Peyer's patch (tissue), 4 donors: Measurements from ENCODE around the gene SEPTIN5. TPM values are rescaled to one million over a fixed set of nuclear protein-coding genes. Genes with fewer than 3 reads are reported as not detected.

Experiments used
- DNase-seq, 3 donors: peaks; one replicate each; pipeline ENCODE4 v3.0.0-alpha.2; 2017 to 2019
- H3K27ac ChIP-seq, 4 donors: fragments of 200-600 bp; sonication (generic); one replicate each; pipeline ENCODE4 v1.5.1; 2016 to 2019
- H3K27me3 ChIP-seq, 2 donors: fragments of 200-600 bp; sonication (generic); one replicate each; pipeline ENCODE4 v1.5.1; 2019
- H3K36me3 ChIP-seq, 3 donors: fragments of 200-600 bp; sonication (generic); one replicate each; pipeline ENCODE4 v1.5.1; 2016 to 2019
- H3K4me1 ChIP-seq, 4 donors: fragments of 200-600 bp; sonication (generic); one replicate each; pipeline ENCODE4 v1.5.1; 2016 to 2019
- H3K4me3 ChIP-seq, 4 donors: fragments of 200-600 bp; sonication (generic); 1 replicate in 3 of 4; 2 replicates in 1 of 4; pipeline ENCODE4 v1.5.1; 2016 to 2019; ENCODE audit warnings: mild to moderate bottlenecking in 1 of 4
- H3K9me3 ChIP-seq, 4 donors: fragments of 200-600 bp; sonication (generic); one replicate each; pipeline ENCODE4 v1.5.1; 2016 to 2019; ENCODE audit warnings: mild to moderate bottlenecking in 1 of 4
- POLR2A ChIP-seq, 2 donors: fragments of 450-650 bp; IDR thresholded peaks; one replicate each; pipeline ENCODE4 v1.5.1; 2017; ENCODE audit warnings: antibody characterized with exemption in 2 of 2, mild to moderate bottlenecking in 2 of 2, moderate library complexity in 2 of 2
- total RNA-seq, 4 donors: library from RNA; depleted of rRNA; stranded (reverse); fragments of >200 nt; gene quantifications; one replicate each; pipeline ENCODE4 v1.1.0, GENCODE V29; 2016
- TF ChIP-seq, protein P1 (sequence below), 6 experiments: fragments of 450-650 bp in 4 of 6; fragments of 200-600 bp in 2 of 6; sonication (generic) in 1 of 6; IDR thresholded peaks; one replicate each; pipeline ENCODE4 v1.5.1; 2017 to 2019; ENCODE audit warnings: antibody characterized with exemption in 6 of 6, mild to moderate bottlenecking in 3 of 6, moderate library complexity in 1 of 6

Gene SEPTIN5
- total RNA-seq, 4 donors from 2014 or later, result 2.8 to 20.6 (median 5.0) TPM

- Histone ChIP-seq H3K9me3 (no peaks in the 10 kb centered on the region), H3K36me3 (no peaks in the 10 kb centered on the region), H3K27me3 (no peaks in the 10 kb centered on the region), H3K4me1 (no peaks in the 10 kb centered on the region), H3K4me3 (no peak overlapping the region), H3K27ac (no peak overlapping the region)
- TF ChIP-seq, protein P1, sequence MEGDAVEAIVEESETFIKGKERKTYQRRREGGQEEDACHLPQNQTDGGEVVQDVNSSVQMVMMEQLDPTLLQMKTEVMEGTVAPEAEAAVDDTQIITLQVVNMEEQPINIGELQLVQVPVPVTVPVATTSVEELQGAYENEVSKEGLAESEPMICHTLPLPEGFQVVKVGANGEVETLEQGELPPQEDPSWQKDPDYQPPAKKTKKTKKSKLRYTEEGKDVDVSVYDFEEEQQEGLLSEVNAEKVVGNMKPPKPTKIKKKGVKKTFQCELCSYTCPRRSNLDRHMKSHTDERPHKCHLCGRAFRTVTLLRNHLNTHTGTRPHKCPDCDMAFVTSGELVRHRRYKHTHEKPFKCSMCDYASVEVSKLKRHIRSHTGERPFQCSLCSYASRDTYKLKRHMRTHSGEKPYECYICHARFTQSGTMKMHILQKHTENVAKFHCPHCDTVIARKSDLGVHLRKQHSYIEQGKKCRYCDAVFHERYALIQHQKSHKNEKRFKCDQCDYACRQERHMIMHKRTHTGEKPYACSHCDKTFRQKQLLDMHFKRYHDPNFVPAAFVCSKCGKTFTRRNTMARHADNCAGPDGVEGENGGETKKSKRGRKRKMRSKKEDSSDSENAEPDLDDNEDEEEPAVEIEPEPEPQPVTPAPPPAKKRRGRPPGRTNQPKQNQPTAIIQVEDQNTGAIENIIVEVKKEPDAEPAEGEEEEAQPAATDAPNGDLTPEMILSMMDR (IDR thresholded peaks at IDR 0.05), result no peak
- TF ChIP-seq POLR2A (IDR thresholded peaks at IDR 0.05), result no peak
- DNase-seq, result peak in 1 of 3 donors; percentile 43
Measured at GRCh38 chr22:19687561-19688300, 26.6 kb upstream of the SEPTIN5 start.

DNA sequence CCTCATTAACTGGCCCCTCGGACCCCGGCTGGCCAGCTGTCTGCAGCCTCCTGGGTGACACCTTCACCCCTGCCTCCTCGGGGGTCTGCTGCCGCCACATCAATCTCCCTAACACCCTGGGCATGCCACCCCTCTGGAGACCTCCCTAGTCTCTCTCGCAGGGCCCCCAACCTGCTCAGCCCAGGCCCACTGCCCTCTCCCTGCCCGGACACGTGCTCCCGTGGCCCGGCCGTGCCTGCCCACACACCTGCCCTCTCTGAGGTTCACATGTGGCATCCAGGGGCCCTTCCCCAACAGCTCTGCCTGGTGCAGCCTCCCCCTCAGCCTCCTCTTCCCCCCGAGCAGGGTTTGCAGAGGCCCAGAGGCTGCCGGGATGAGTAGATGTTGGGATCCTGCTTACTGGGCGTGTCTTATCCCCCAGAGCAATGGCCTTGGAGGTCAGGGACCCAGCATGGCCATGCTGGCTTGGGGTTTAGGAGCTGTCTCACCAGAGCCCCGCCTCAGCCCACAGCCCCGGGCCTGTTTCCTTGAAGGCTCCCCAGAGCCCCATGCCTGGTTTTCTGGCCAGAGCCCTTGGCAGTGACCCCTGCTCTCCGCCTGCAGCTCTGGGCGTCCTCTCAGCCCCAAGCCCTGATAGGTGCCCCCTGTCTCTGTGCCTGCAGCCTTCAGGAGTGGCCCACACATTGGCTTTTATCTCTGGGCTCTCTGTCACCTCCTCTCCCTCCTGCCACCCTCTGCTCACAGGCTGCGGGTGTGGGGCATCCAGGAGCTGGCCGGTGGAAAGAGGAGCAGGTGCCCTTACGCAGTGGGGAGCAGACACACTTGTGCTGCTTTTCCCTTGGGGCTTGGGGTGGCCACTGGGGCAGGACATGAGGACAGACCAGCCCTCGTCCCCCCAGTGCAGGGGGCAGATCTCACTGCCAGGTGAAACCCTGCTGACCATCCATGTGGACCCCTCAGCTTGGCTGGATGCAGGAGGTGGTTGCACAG is 25.7 kb upstream of the SEPTIN5 start:
- Histone ChIP-seq H3K4me3 (no peak overlapping the region), H3K9me3 (no peaks in the 10 kb centered on the region), H3K27ac (no peak overlapping the region), H3K4me1 (no peaks in the 10 kb centered on the region), H3K27me3 (no peaks in the 10 kb centered on the region), H3K36me3 (no peaks in the 10 kb centered on the region)
- no peak for DNase-seq
- no peak for TF ChIP-seq POLR2A (IDR thresholded peaks at IDR 0.05)
- TF ChIP-seq, protein P1 (IDR thresholded peaks at IDR 0.05), result no peak

- Histone ChIP-seq H3K27ac (no peak overlapping the region), H3K4me1 (no peaks in the 10 kb centered on the region), H3K4me3 (no peak overlapping the region), H3K27me3 (no peaks in the 10 kb centered on the region), H3K36me3 (no peaks in the 10 kb centered on the region), H3K9me3 (no peaks in the 10 kb centered on the region)
- peak in 1 of 3 donors; percentile 26 for DNase-seq
- TF ChIP-seq POLR2A (IDR thresholded peaks at IDR 0.05), result no peak
- TF ChIP-seq, protein P1 (IDR thresholded peaks at IDR 0.05), result no peak
Measured at GRCh38 chr22:19689408-19689807, 24.9 kb upstream of the SEPTIN5 start.

GRCh38 chr22:19691007-19691720 is 23.1 kb upstream of the SEPTIN5 start:
- Histone ChIP-seq H3K4me1 (no peaks in the 10 kb centered on the region), H3K27ac (no peak overlapping the region)
- no peak for TF ChIP-seq POLR2A (IDR thresholded peaks at IDR 0.05)
- TF ChIP-seq, protein P1 (IDR thresholded peaks at IDR 0.05), result no peak

GRCh38 chr22:19691721-19692341 is 22.5 kb upstream of the SEPTIN5 start:
- no peaks in the 10 kb centered on the region for H3K36me3 ChIP-seq
- no peaks in the 10 kb centered on the region for H3K9me3 ChIP-seq
- no peaks in the 10 kb centered on the region for H3K4me1 ChIP-seq
- DNase-seq, result peak in 2 of 3 donors; percentile 45 to 47
- TF ChIP-seq, protein P1 (IDR thresholded peaks at IDR 0.05), result no peak
- TF ChIP-seq POLR2A (IDR thresholded peaks at IDR 0.05), result no peak
- no peak overlapping the region for H3K27ac ChIP-seq
- peak overlapping the region in 1 of 4 donors; percentile 2 for H3K4me3 ChIP-seq
- no peaks in the 10 kb centered on the region for H3K27me3 ChIP-seq

More at GRCh38 chr22:19691007-19691720, 23.1 kb upstream of the SEPTIN5 start:
- DNase-seq, result no peak
- Histone ChIP-seq H3K27me3 (no peaks in the 10 kb centered on the region), H3K36me3 (no peaks in the 10 kb centered on the region), H3K4me3 (peak overlapping the region in 1 of 4 donors; percentile 2), H3K9me3 (no peaks in the 10 kb centered on the region)
